LNCaP clone FGC (cell line): ENCODE data around the gene ZNF148.

ENCODE experiments used
- DNase-seq: peaks from one replicate; pipeline ENCODE4 v3.0.0-alpha.2; 2011; ENCODE audit warnings: low read depth
- H3K4me3 ChIP-seq: 2 replicates; pipeline ENCODE4 v1.5.1; 2011; ENCODE audit warnings: mild to moderate bottlenecking, low read depth, low read length, control low read depth
- CTCF ChIP-seq: IDR thresholded peaks from 2 replicates; pipeline ENCODE4 v1.5.1; 2012; ENCODE audit warnings: mild to moderate bottlenecking; ENCODE audit not compliant: control insufficient read depth, insufficient read depth; ENCODE audit errors: extremely low read depth

ZNF148 gene

GRCh38 chr3:125292015-125292414, 83.1 kb downstream of the ZNF148 start:
- DNase-seq: no peak
- no peak for TF ChIP-seq CTCF
- no peak overlapping the region for H3K4me3 ChIP-seq

- no peak for TF ChIP-seq CTCF
- H3K4me3 ChIP-seq: no peak overlapping the region
- no peak for DNase-seq
Observed at GRCh38 chr3:125289429-125289981, 85.6 kb downstream of the ZNF148 start.

- DNase-seq: no peak
- H3K4me3 ChIP-seq: no peak overlapping the region
- no peak for TF ChIP-seq CTCF
Observed at GRCh38 chr3:125287248-125287647, 87.9 kb downstream of the ZNF148 start.

- H3K4me3 ChIP-seq: no peak overlapping the region
- DNase-seq: no peak
- no peak for TF ChIP-seq CTCF
Observed at GRCh38 chr3:125281381-125281780, 93.7 kb downstream of the ZNF148 start.

GRCh38 chr3:125280668-125281361, 94.3 kb downstream of the ZNF148 start:
- no peak for DNase-seq
- no peak for TF ChIP-seq CTCF

GRCh38 chr3:125278155-125278554, 97.0 kb downstream of the ZNF148 start:
- H3K4me3 ChIP-seq: no peak overlapping the region
- no peak for DNase-seq
- no peak for TF ChIP-seq CTCF

More at GRCh38 chr3:125280668-125281361, 94.3 kb downstream of the ZNF148 start:
- no peak overlapping the region for H3K4me3 ChIP-seq

- DNase-seq: no peak
- TF ChIP-seq CTCF: no peak
- H3K4me3 ChIP-seq: no peak overlapping the region
Observed at GRCh38 chr3:125271127-125271526, 104.0 kb downstream of the ZNF148 start.
